Measurements from ENCODE around the gene AIMP1.

AIMP1 gene

GRCh38 chr4:106301393-106302061 is 14.8 kb upstream of the AIMP1 start:
- Mint-ChIP-seq H3K9me3 (no peaks in the 10 kb centered on the region), H3K27me3 (no peaks in the 10 kb centered on the region), H3K4me1 (ENCODE audit: low read depth) (peaks cover 3% of the 10 kb centered on the region), H3K4me3 (no peak overlapping the region), H3K27ac (no peak overlapping the region), H3K36me3 (ENCODE audit: low read depth) (peaks cover 44% of the 10 kb centered on the region)

- H3K4me3 Mint-ChIP-seq: no peak overlapping the region
- peaks cover 39% of the 10 kb centered on the region for H3K36me3 Mint-ChIP-seq (ENCODE audit: low read depth)
- no peak overlapping the region for H3K27ac Mint-ChIP-seq
- peaks cover 3% of the 10 kb centered on the region for H3K4me1 Mint-ChIP-seq (ENCODE audit: low read depth)
- H3K27me3 Mint-ChIP-seq: no peaks in the 10 kb centered on the region
- no peaks in the 10 kb centered on the region for H3K9me3 Mint-ChIP-seq
Observed at GRCh38 chr4:106302062-106302438, 14.3 kb upstream of the AIMP1 start.

- no peaks in the 10 kb centered on the region for H3K9me3 Mint-ChIP-seq
- peaks cover 38% of the 10 kb centered on the region for H3K36me3 Mint-ChIP-seq (ENCODE audit: low read depth)
- H3K27me3 Mint-ChIP-seq: no peaks in the 10 kb centered on the region
- peaks cover 7% of the 10 kb centered on the region for H3K4me1 Mint-ChIP-seq (ENCODE audit: low read depth)
- H3K4me3 Mint-ChIP-seq: no peak overlapping the region
- H3K27ac Mint-ChIP-seq: no peak overlapping the region
Observed at GRCh38 chr4:106303548-106304281, 12.6 kb upstream of the AIMP1 start.

GRCh38 chr4:106304632-106305031 is 11.7 kb upstream of the AIMP1 start:
- peaks cover 7% of the 10 kb centered on the region for H3K4me1 Mint-ChIP-seq (ENCODE audit: low read depth)
- H3K27me3 Mint-ChIP-seq: no peaks in the 10 kb centered on the region
- no peak overlapping the region for H3K4me3 Mint-ChIP-seq
- H3K36me3 Mint-ChIP-seq (ENCODE audit: low read depth): peaks cover 36% of the 10 kb centered on the region
- H3K27ac Mint-ChIP-seq: no peak overlapping the region
- no peaks in the 10 kb centered on the region for H3K9me3 Mint-ChIP-seq

DNA sequence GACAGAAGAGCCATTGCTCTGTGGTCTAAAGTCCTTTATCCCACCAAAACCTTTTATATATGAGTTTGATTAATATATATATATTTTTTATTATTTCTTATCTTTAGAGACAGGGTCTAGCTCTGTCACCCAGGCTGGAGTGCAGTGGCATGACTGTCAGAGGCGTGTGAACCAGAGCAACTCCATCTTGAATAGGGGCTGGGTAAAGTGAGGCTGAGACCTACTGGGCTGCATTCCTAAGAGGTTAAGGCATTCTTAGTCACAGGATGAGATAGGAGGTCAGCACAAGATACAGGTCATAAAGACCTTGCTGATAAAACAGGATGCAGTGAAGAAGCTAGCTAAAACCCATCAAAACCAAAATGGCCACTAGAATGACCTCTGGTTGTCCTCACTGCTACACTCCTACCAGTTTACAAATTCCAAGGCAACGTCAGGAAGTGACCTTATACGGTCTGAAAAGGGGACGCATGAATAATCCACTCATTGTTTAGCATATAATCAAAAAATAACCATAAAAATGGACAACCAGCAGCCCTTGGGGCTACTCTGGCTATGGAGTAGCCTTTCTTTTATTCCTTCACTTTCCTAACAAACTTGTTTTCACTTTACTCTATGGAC is 10.8 kb upstream of the AIMP1 start:
- Mint-ChIP-seq H3K36me3 (ENCODE audit: low read depth) (peaks cover 30% of the 10 kb centered on the region), H3K27ac (no peak overlapping the region), H3K4me3 (no peak overlapping the region), H3K27me3 (no peaks in the 10 kb centered on the region), H3K9me3 (no peaks in the 10 kb centered on the region), H3K4me1 (ENCODE audit: low read depth) (peaks cover 13% of the 10 kb centered on the region)

DNA sequence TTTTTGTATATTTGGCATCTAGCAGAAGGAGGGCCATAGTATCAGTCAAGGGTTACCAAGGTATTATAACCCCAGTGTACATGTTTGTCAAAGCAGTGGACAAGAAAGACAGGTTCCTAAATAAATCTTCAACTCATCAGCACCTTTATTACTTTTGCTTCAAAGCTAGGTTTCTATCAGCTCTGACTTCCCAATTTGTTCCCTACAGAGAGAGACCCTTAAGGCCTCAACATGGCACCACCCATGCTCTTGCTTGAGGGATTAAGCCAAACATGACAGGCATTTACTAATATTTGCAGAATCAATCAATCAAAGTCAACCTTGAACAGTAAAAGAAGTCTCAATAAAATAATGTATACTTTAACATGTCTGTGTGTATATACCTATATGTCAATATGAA is 9.8 kb upstream of the AIMP1 start:
- H3K27me3 Mint-ChIP-seq: no peaks in the 10 kb centered on the region
- H3K4me1 Mint-ChIP-seq (ENCODE audit: low read depth): peaks cover 14% of the 10 kb centered on the region
- H3K36me3 Mint-ChIP-seq (ENCODE audit: low read depth): peaks cover 26% of the 10 kb centered on the region
- no peak overlapping the region for H3K27ac Mint-ChIP-seq
- no peak overlapping the region for H3K4me3 Mint-ChIP-seq
- H3K9me3 Mint-ChIP-seq: no peaks in the 10 kb centered on the region

DNA sequence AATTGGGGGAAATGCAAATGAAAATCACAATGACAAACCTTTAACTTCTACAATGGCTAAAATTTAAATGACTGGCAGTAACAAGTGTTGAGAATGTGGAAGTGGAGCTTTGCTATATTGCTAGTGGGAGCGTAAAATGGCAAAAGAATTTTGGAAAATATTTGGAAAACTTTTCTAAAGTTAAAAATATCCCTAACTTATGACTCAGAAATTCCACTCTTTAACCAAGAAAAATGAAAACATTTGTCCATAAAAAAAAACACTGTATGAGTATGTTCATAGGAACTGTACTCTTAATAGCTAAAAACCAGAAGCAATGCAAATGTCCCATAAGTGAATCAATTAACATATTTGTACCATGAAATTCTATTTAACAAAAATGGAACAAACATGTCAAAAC is 4.0 kb upstream of the AIMP1 start:
- H3K4me3 Mint-ChIP-seq: no peak overlapping the region

GRCh38 chr4:106312997-106313522 is 3.3 kb upstream of the AIMP1 start:
- H3K4me3 Mint-ChIP-seq: peak overlapping the region; percentile 26
- H3K27ac Mint-ChIP-seq: peak overlapping the region; percentile 89

More for the DNA sequence above, 4.0 kb upstream of the AIMP1 start:
- H3K36me3 Mint-ChIP-seq (ENCODE audit: low read depth): peaks cover 18% of the 10 kb centered on the region
- H3K27ac Mint-ChIP-seq: peak overlapping the region; percentile 36
- H3K9me3 Mint-ChIP-seq: no peaks in the 10 kb centered on the region
- H3K4me1 Mint-ChIP-seq (ENCODE audit: low read depth): peaks cover 46% of the 10 kb centered on the region
- H3K27me3 Mint-ChIP-seq: no peaks in the 10 kb centered on the region

GRCh38 chr4:106314960-106315359 is 1.4 kb upstream of the AIMP1 start:
- Mint-ChIP-seq H3K9me3 (no peaks in the 10 kb centered on the region), H3K27me3 (no peaks in the 10 kb centered on the region), H3K4me1 (ENCODE audit: low read depth) (peaks cover 42% of the 10 kb centered on the region), H3K36me3 (ENCODE audit: low read depth) (peaks cover 17% of the 10 kb centered on the region), H3K4me3 (no peak overlapping the region), H3K27ac (no peak overlapping the region)

More at GRCh38 chr4:106312997-106313522, 3.3 kb upstream of the AIMP1 start:
- H3K9me3 Mint-ChIP-seq: no peaks in the 10 kb centered on the region
- H3K36me3 Mint-ChIP-seq (ENCODE audit: low read depth): peaks cover 18% of the 10 kb centered on the region
- H3K4me1 Mint-ChIP-seq (ENCODE audit: low read depth): peaks cover 46% of the 10 kb centered on the region
- no peaks in the 10 kb centered on the region for H3K27me3 Mint-ChIP-seq

- H3K4me1 Mint-ChIP-seq (ENCODE audit: low read depth): peaks cover 36% of the 10 kb centered on the region
- H3K27ac Mint-ChIP-seq: no peak overlapping the region
- no peaks in the 10 kb centered on the region for H3K9me3 Mint-ChIP-seq
- no peaks in the 10 kb centered on the region for H3K27me3 Mint-ChIP-seq
- peaks cover 23% of the 10 kb centered on the region for H3K36me3 Mint-ChIP-seq (ENCODE audit: low read depth)
- H3K4me3 Mint-ChIP-seq: no peak overlapping the region
Observed at GRCh38 chr4:106315476-106315967, 828 bp upstream of the AIMP1 start.

DNA sequence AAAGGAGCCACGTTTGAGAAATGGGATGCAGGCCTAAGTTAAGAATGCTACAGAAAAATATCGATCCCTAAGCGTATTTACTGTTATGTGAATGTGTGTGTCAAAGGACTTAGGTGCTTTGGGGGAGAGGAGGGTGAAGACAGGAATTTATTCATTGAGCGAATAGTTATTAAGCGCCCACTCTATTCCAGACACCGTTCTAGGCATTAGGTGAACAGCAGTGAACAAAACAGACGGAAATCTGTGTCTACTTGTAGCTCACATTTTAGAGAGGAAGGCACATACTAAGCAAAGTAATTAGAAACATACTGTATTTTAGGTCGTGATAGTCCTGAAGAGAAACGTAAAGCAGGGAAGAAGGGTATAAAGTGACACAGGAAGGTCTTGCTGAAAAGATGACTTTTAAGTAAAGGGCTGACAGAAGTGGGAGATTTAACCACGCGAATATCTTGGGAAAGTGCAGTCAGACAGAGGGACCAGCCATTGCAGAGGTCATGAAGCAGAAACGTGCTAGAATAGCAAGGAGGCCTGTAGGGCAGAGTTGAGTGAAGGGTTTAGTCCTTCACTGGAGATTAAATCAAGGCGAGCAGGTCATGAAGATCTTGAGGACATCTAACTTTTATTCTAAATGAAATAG is 541 bp downstream of the AIMP1 start:
- Mint-ChIP-seq H3K36me3 (ENCODE audit: low read depth) (peaks cover 33% of the 10 kb centered on the region), H3K27ac (no peak overlapping the region), H3K9me3 (no peaks in the 10 kb centered on the region), H3K4me3 (no peak overlapping the region), H3K4me1 (ENCODE audit: low read depth) (peaks cover 36% of the 10 kb centered on the region), H3K27me3 (no peaks in the 10 kb centered on the region)

GRCh38 chr4:106317815-106318214 is 1.5 kb downstream of the AIMP1 start:
- no peaks in the 10 kb centered on the region for H3K9me3 Mint-ChIP-seq

GRCh38 chr4:106318511-106318910 is 2.2 kb downstream of the AIMP1 start:
- Mint-ChIP-seq H3K27ac (no peak overlapping the region), H3K4me1 (ENCODE audit: low read depth) (peaks cover 35% of the 10 kb centered on the region), H3K27me3 (no peaks in the 10 kb centered on the region), H3K4me3 (peak overlapping the region; percentile 58), H3K36me3 (ENCODE audit: low read depth) (peaks cover 30% of the 10 kb centered on the region), H3K9me3 (no peaks in the 10 kb centered on the region)

More at GRCh38 chr4:106317815-106318214, 1.5 kb downstream of the AIMP1 start:
- Mint-ChIP-seq H3K36me3 (ENCODE audit: low read depth) (peaks cover 30% of the 10 kb centered on the region), H3K4me1 (ENCODE audit: low read depth) (peaks cover 35% of the 10 kb centered on the region), H3K4me3 (no peak overlapping the region), H3K27me3 (no peaks in the 10 kb centered on the region), H3K27ac (no peak overlapping the region)

DNA sequence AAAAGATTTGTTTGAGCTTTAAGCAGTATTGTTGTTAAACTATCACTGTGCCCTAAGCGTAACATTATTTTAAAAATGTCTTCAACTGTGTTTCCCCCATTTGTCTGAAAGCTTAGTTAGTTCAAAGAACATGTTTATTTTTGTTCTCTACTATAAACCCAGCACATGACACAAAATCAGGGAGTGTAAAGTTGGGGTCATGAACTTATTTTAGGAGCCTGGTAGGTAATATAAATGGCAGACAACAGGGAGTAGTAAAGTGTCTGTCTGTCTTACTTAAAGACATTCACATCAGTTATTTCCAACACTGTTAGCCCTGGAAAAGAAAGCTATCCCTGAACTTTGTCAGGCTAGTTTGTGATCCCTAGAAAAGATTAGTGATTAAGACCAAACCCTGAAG is 3.9 kb downstream of the AIMP1 start:
- H3K4me3 Mint-ChIP-seq: no peak overlapping the region
- H3K27me3 Mint-ChIP-seq: no peaks in the 10 kb centered on the region
- H3K36me3 Mint-ChIP-seq (ENCODE audit: low read depth): peaks cover 37% of the 10 kb centered on the region
- peaks cover 21% of the 10 kb centered on the region for H3K4me1 Mint-ChIP-seq (ENCODE audit: low read depth)
- H3K27ac Mint-ChIP-seq: no peak overlapping the region
- H3K9me3 Mint-ChIP-seq: no peaks in the 10 kb centered on the region
